ENCODE results near the gene MAP3K4. TPM values are rescaled to one million over a fixed set of nuclear protein-coding genes. Genes with fewer than 3 reads are reported as not detected.

MAP3K4 gene
- total and polyA plus RNA-seq, 2 of the 4 experiments (the other 2 are of a cell fraction) = 11.5 to 20.4 TPM

GRCh38 chr6:160996131-160996601 is 4.6 kb downstream of the MAP3K4 start:
- ChIA-PET CTCF (no interaction called here), POLR2A (ENCODE audit: unreplicated experiment) (no interaction called here)
- H4K8ac ChIP-seq (ENCODE audit: low read depth in 2 of 2, low read length in 2 of 2) = no peak overlapping the region
- no peak overlapping the region for H4K5ac ChIP-seq (ENCODE audit: low read depth, low read length)
- in situ Hi-C loops (cut with MboI; ENCODE audit: low sequenced_read_pairs) = loop anchor here (25.0 kb wide), 1 partner anchor 266 kb away; the partner anchor contains the start of gene AGPAT4
- no peaks in the 10 kb centered on the region for H3K27me3 ChIP-seq (ENCODE audit: control insufficient read depth, insufficient read depth, low read length)
- TF ChIP-seq ELK1 (IDR thresholded peaks at IDR 0.05; ENCODE audit: borderline replicate concordance, low read depth, low read length) = no peak
- TF ChIP-seq MAZ (IDR thresholded peaks at IDR 0.05; ENCODE audit: borderline replicate concordance, low read depth, low read length) = no peak
- TF ChIP-seq RAD21 (IDR thresholded peaks at IDR 0.05; ENCODE audit: low read length) = no peak
- no peak for TF ChIP-seq SMC3 (IDR thresholded peaks at IDR 0.05; ENCODE audit: low read depth, low read length)
- TF ChIP-seq POLR2A (IDR thresholded peaks at IDR 0.05; ENCODE audit: low read depth, low read length) = no peak
- no peak for TF ChIP-seq FOS (IDR thresholded peaks at IDR 0.05; ENCODE audit: low read depth, low read length)
- no peak for TF ChIP-seq RFX5 (IDR thresholded peaks at IDR 0.05; ENCODE audit: low read depth, low read length)
- TF ChIP-seq, protein P1, sequence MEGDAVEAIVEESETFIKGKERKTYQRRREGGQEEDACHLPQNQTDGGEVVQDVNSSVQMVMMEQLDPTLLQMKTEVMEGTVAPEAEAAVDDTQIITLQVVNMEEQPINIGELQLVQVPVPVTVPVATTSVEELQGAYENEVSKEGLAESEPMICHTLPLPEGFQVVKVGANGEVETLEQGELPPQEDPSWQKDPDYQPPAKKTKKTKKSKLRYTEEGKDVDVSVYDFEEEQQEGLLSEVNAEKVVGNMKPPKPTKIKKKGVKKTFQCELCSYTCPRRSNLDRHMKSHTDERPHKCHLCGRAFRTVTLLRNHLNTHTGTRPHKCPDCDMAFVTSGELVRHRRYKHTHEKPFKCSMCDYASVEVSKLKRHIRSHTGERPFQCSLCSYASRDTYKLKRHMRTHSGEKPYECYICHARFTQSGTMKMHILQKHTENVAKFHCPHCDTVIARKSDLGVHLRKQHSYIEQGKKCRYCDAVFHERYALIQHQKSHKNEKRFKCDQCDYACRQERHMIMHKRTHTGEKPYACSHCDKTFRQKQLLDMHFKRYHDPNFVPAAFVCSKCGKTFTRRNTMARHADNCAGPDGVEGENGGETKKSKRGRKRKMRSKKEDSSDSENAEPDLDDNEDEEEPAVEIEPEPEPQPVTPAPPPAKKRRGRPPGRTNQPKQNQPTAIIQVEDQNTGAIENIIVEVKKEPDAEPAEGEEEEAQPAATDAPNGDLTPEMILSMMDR (conservative IDR thresholded peaks at IDR 0.05; ENCODE audit: low read depth, low read length) = no peak
- TF ChIP-seq RCOR1 (IDR thresholded peaks at IDR 0.05; ENCODE audit: insufficient replicate concordance, low read length) = no peak
- TF ChIP-seq USF2 (IDR thresholded peaks at IDR 0.05; ENCODE audit: low read depth, low read length) = no peak
- TF ChIP-seq MAFK (IDR thresholded peaks at IDR 0.05; ENCODE audit: low read depth, low read length) = no peak
- no peak for TF ChIP-seq NFE2L2 (IDR thresholded peaks at IDR 0.05; ENCODE audit: low read depth, low read length)
- no peak for TF ChIP-seq CHD1 (IDR thresholded peaks at IDR 0.05; ENCODE audit: low read depth, low read length)
- no peaks in the 10 kb centered on the region; the same call in 1 of the 2 replicates for H3K4me1 ChIP-seq (ENCODE audit: control insufficient read depth, insufficient read depth, low read length)
- H3K14ac ChIP-seq (replicated peaks; ENCODE audit: low read depth, low read length) = no peak overlapping the region
- no peak overlapping the region for H2BK20ac ChIP-seq (ENCODE audit: low read depth, low read length)
- H3K9me1 ChIP-seq (ENCODE audit: insufficient read depth, low read length) = peaks cover 3% of the 10 kb centered on the region
- H2AK5ac ChIP-seq (ENCODE audit: low read depth, low read length) = peak overlapping the region; percentile 64; the same call in 1 of the 2 replicates
- no TSS peak for BruUV-seq (replicated peaks)
- H3K9me3 ChIP-seq (ENCODE audit: control insufficient read depth, insufficient read depth, low read length) = no peaks in the 10 kb centered on the region
- no CpG with 5 or more reads among the region's 4 CpGs for WGBS, 2 experiments (ENCODE audit: extremely low coverage in 2 of 2, insufficient read length in 1 of 2)
- H3K56ac ChIP-seq (ENCODE audit: extremely low read depth, insufficient read depth, low read length) = no peak overlapping the region
- H3K4me2 ChIP-seq (ENCODE audit: low read depth, low read length) = no peak overlapping the region
- intact Hi-C loops (cut with micrococcal nuclease) = no loop called here
- no peak overlapping the region for H3K4ac ChIP-seq (ENCODE audit: low read depth, low read length)
- dilution Hi-C loops (cut with HindIII; ENCODE audit: low sequenced_read_pairs, unreplicated experiment) = no loop called here
- H4K20me1 ChIP-seq (ENCODE audit: insufficient read depth, low read length) = peaks cover 18% of the 10 kb centered on the region
- no peak overlapping the region for H3K27ac ChIP-seq (ENCODE audit: insufficient read depth, low read length)
- no peak overlapping the region for H3K9ac ChIP-seq (ENCODE audit: low read depth, low read length)
- no peak for DNase-seq
- H3K18ac ChIP-seq (ENCODE audit: low read depth, low read length) = no peak overlapping the region
- no peak overlapping the region for H3K23ac ChIP-seq (ENCODE audit: low read depth, low read length)
- H3K4me3 ChIP-seq (ENCODE audit: insufficient read depth, low read depth, low read length) = no peak overlapping the region
- no peak overlapping the region for H2BK5ac ChIP-seq (ENCODE audit: low read depth, low read length, poor library complexity, severe bottlenecking)
- no peak for ATAC-seq (ENCODE audit: low read depth)
- H2BK15ac ChIP-seq (ENCODE audit: low read depth, low read length) = no peak overlapping the region
- no peak overlapping the region for H2BK120ac ChIP-seq (ENCODE audit: low read depth, low read length)
- no peak overlapping the region for H4K91ac ChIP-seq (ENCODE audit: insufficient read depth, low read depth, low read length)
- H2AK9ac ChIP-seq (replicated peaks; ENCODE audit: low read depth, low read length, poor library complexity) = no peak overlapping the region
- H3K36me3 ChIP-seq (ENCODE audit: control insufficient read depth, insufficient read depth, low read length) = no peaks in the 10 kb centered on the region
- H3K79me1 ChIP-seq (ENCODE audit: low read depth in 1 of 2, low read length in 2 of 2) = peaks cover 10 to 38% of the 10 kb centered on the region in 2 experiments
- no peak overlapping the region for H2AFZ ChIP-seq (replicated peaks; ENCODE audit: low read length, poor library complexity)
